OCI-LY1 (cell line): Measurements from ENCODE around the gene PFN4.

ENCODE experiments used
- H2AFZ ChIP-seq: fragments of 200-600 bp; sonication (generic), shearing (Covaris generic); 2 replicates; pipeline ENCODE4 v1.6.0; 2014; ENCODE audit warnings: antibody characterized with exemption, mild to moderate bottlenecking, low read length
- H3F3A ChIP-seq: fragments of 200-600 bp; sonication (generic), shearing (Covaris generic); 2 replicates; pipeline ENCODE4 v1.6.0; 2014; ENCODE audit warnings: mild to moderate bottlenecking, antibody characterized with exemption, low read length, moderate library complexity; ENCODE audit not compliant: insufficient read depth
- H3K27ac ChIP-seq: fragments of 200-600 bp; sonication (generic); 2 replicates; pipeline ENCODE4 v1.5.1; 2014; ENCODE audit warnings: low read length, mixed run types, mild to moderate bottlenecking, low read depth; ENCODE audit not compliant: poor library complexity, severe bottlenecking
- H3K27me3 ChIP-seq: fragments of 200-600 bp; sonication (generic); 2 replicates; pipeline ENCODE4 v1.6.0; 2014; ENCODE audit warnings: antibody characterized with exemption, mild to moderate bottlenecking, low read length, moderate library complexity; ENCODE audit not compliant: insufficient read depth
- H3K36me3 ChIP-seq: fragments of 200-600 bp; sonication (generic); 2 replicates; pipeline ENCODE4 v1.6.1; 2014; ENCODE audit warnings: mild to moderate bottlenecking, antibody characterized with exemption, low read length, moderate library complexity, mixed read lengths; ENCODE audit not compliant: insufficient read depth
- H3K4me1 ChIP-seq: fragments of 200-600 bp; sonication (generic); 2 replicates; pipeline ENCODE4 v1.5.1; 2014; ENCODE audit warnings: mild to moderate bottlenecking, low read length, moderate library complexity; ENCODE audit not compliant: insufficient read depth, severe bottlenecking
- H3K4me2 ChIP-seq: fragments of 200-600 bp; sonication (generic), shearing (Covaris generic); 2 replicates; pipeline ENCODE4 v1.6.1; 2014; ENCODE audit warnings: low read length
- H3K4me3 ChIP-seq: fragments of 200-600 bp; sonication (generic); 2 replicates; pipeline ENCODE4 v1.5.1; 2014; ENCODE audit warnings: low read length, low read depth, mild to moderate bottlenecking, mixed read lengths; ENCODE audit not compliant: poor library complexity, severe bottlenecking
- H3K79me2 ChIP-seq: fragments of 200-600 bp; shearing (Covaris generic); 2 replicates; pipeline ENCODE4 v1.6.1; 2016; ENCODE audit warnings: mixed run types, low read length, mixed read lengths; ENCODE audit not compliant: insufficient read depth
- H3K9ac ChIP-seq: fragments of 200-600 bp; sonication (generic), shearing (Covaris generic); 2 replicates; pipeline ENCODE4 v1.6.1; 2014; ENCODE audit warnings: mild to moderate bottlenecking, low read length, mixed read lengths
- H3K9me2 ChIP-seq: fragments of 200-600 bp; sonication (generic), shearing (Covaris generic); 2 replicates; pipeline ENCODE4 v1.6.1; 2014; ENCODE audit warnings: low read depth, mild to moderate bottlenecking, low read length, mixed read lengths
- H3K9me3 ChIP-seq: fragments of 200-600 bp; shearing (Covaris generic); 2 replicates; pipeline ENCODE4 v1.6.1; 2014; ENCODE audit warnings: low read length, mixed read lengths
- H4K20me1 ChIP-seq: fragments of 200-600 bp; sonication (generic), shearing (Covaris generic); 2 replicates; pipeline ENCODE4 v1.6.0; 2016; ENCODE audit warnings: mild to moderate bottlenecking, low read length; ENCODE audit not compliant: insufficient read depth
- EZH2 ChIP-seq: fragments of 200-600 bp; sonication (generic), shearing (Covaris generic); IDR thresholded peaks from 2 replicates; pipeline ENCODE4 v1.8.0; 2017; ENCODE audit warnings: borderline replicate concordance, mixed run types, mild to moderate bottlenecking, antibody characterized with exemption, low read length, moderate library complexity, mixed read lengths
- TF ChIP-seq, protein P1 (sequence below): fragments of 200-600 bp; sonication (generic), shearing (Covaris generic); IDR thresholded peaks from 2 replicates; pipeline ENCODE4 v1.5.1; 2017; ENCODE audit warnings: mild to moderate bottlenecking, antibody characterized with exemption, low read length, moderate library complexity, mixed read lengths

The PFN4 gene

DNA sequence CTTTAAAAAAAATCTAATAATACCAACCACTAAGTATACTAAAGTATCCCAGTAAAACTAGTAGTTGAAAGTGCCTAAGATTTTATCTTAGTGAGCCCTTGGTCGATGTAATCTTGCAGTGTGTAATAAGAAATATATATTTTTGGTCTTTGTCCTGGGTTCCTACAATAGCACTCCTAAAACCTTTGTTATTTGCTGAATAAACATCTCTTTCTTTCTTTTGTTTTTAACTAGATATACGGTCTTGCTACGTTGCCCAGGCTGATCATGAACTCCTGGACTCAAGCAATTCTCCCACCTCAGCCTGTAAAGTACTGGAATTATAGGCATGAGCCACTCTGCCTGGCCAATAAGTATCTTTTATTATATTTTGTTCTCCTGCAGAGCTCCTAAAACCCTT lies 36.1 kb downstream of the PFN4 start:
- Histone ChIP-seq H3K9me2 (no peaks in the 10 kb centered on the region), H3K4me2 (no peak overlapping the region), H3K27ac (no peak overlapping the region), H3F3A (no peaks in the 10 kb centered on the region), H2AFZ (no peak overlapping the region), H3K4me3 (no peak overlapping the region), H3K9ac (no peak overlapping the region), H3K4me1 (peaks cover 18% of the 10 kb centered on the region), H4K20me1 (no peaks in the 10 kb centered on the region), H3K36me3 (no peaks in the 10 kb centered on the region), H3K79me2 (no peaks in the 10 kb centered on the region), H3K9me3 (no peaks in the 10 kb centered on the region), H3K27me3 (no peaks in the 10 kb centered on the region)
- TF ChIP-seq EZH2 = no peak
- TF ChIP-seq, protein P1, sequence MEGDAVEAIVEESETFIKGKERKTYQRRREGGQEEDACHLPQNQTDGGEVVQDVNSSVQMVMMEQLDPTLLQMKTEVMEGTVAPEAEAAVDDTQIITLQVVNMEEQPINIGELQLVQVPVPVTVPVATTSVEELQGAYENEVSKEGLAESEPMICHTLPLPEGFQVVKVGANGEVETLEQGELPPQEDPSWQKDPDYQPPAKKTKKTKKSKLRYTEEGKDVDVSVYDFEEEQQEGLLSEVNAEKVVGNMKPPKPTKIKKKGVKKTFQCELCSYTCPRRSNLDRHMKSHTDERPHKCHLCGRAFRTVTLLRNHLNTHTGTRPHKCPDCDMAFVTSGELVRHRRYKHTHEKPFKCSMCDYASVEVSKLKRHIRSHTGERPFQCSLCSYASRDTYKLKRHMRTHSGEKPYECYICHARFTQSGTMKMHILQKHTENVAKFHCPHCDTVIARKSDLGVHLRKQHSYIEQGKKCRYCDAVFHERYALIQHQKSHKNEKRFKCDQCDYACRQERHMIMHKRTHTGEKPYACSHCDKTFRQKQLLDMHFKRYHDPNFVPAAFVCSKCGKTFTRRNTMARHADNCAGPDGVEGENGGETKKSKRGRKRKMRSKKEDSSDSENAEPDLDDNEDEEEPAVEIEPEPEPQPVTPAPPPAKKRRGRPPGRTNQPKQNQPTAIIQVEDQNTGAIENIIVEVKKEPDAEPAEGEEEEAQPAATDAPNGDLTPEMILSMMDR = no peak

- Histone ChIP-seq H4K20me1 (no peaks in the 10 kb centered on the region), H3K36me3 (no peaks in the 10 kb centered on the region), H2AFZ (no peak overlapping the region), H3K9ac (no peak overlapping the region), H3K27ac (no peak overlapping the region), H3K27me3 (no peaks in the 10 kb centered on the region), H3K4me3 (no peak overlapping the region), H3K79me2 (no peaks in the 10 kb centered on the region), H3F3A (no peaks in the 10 kb centered on the region), H3K4me1 (peaks cover 18% of the 10 kb centered on the region), H3K9me2 (no peaks in the 10 kb centered on the region), H3K9me3 (no peaks in the 10 kb centered on the region), H3K4me2 (no peak overlapping the region)
- TF ChIP-seq, protein P1 = no peak
- TF ChIP-seq EZH2 = no peak
These were observed 36.9 kb downstream of the PFN4 start for GRCh38 chr2:24086241-24086640.

- no peaks in the 10 kb centered on the region for H3K79me2 ChIP-seq
- H3K9ac ChIP-seq = peak overlapping the region; percentile 64; the same call in 1 of the 2 replicates
- no peaks in the 10 kb centered on the region for H3K36me3 ChIP-seq
- peak overlapping the region; percentile 91 for H2AFZ ChIP-seq
- H3F3A ChIP-seq = no peaks in the 10 kb centered on the region
- no peak overlapping the region for H3K27ac ChIP-seq
- no peaks in the 10 kb centered on the region for H4K20me1 ChIP-seq
- H3K9me3 ChIP-seq = no peaks in the 10 kb centered on the region
- H3K4me1 ChIP-seq = peaks cover 18% of the 10 kb centered on the region
- no peak for TF ChIP-seq EZH2
- TF ChIP-seq, protein P1 = no peak
- H3K4me2 ChIP-seq = peak overlapping the region; percentile 71
- peak overlapping the region; percentile 65 for H3K4me3 ChIP-seq
- H3K9me2 ChIP-seq = no peaks in the 10 kb centered on the region
- no peaks in the 10 kb centered on the region for H3K27me3 ChIP-seq
These were observed 38.0 kb downstream of the PFN4 start for GRCh38 chr2:24085200-24085489.
